Measurements from ENCODE around the gene SLC25A51.
A peak's percentile ranks its signal among the peaks of the same experiment; 100 is the strongest.

SLC25A51 gene

GRCh38 chr9:37947977-37948376, 44.0 kb upstream of the SLC25A51 start:
- ATAC-seq, result no peak
- TF ChIP-seq TCF4 (CRISPR knock-in tag; IDR thresholded peaks at IDR 0.05; ENCODE audit: borderline replicate concordance) (no peak), ZC3H10 (CRISPR knock-in tag; IDR thresholded peaks at IDR 0.05) (no peak), ZNF8 (CRISPR knock-in tag; IDR thresholded peaks at IDR 0.05) (no peak), ARNTL (CRISPR knock-in tag; IDR thresholded peaks at IDR 0.05; ENCODE audit: borderline replicate concordance, low read depth) (no peak)

- ATAC-seq, result no peak
- no peak for TF ChIP-seq ZNF8 (CRISPR knock-in tag; IDR thresholded peaks at IDR 0.05)
- TF ChIP-seq PATZ1 (CRISPR knock-in tag; IDR thresholded peaks at IDR 0.05; ENCODE audit: borderline replicate concordance), result no peak
Measured at GRCh38 chr9:37947471-37947870, 43.5 kb upstream of the SLC25A51 start.

- no peak for TF ChIP-seq PATZ1 (CRISPR knock-in tag; IDR thresholded peaks at IDR 0.05; ENCODE audit: borderline replicate concordance)
- TF ChIP-seq PPARA (CRISPR knock-in tag; IDR thresholded peaks at IDR 0.05; ENCODE audit: borderline replicate concordance), result no peak
- TF ChIP-seq ESRRG (CRISPR knock-in tag; IDR thresholded peaks at IDR 0.05), result no peak
- TF ChIP-seq ZFP3 (CRISPR knock-in tag; IDR thresholded peaks at IDR 0.05), result no peak
- TF ChIP-seq BACH2 (CRISPR knock-in tag; IDR thresholded peaks at IDR 0.05; ENCODE audit: borderline replicate concordance), result no peak
- TF ChIP-seq ZNF8 (CRISPR knock-in tag; IDR thresholded peaks at IDR 0.05), result no peak
- no peak for TF ChIP-seq TCF4 (CRISPR knock-in tag; IDR thresholded peaks at IDR 0.05; ENCODE audit: borderline replicate concordance)
- no peak for TF ChIP-seq OSR1 (CRISPR knock-in tag; IDR thresholded peaks at IDR 0.05)
- TF ChIP-seq ARNTL (CRISPR knock-in tag; IDR thresholded peaks at IDR 0.05; ENCODE audit: borderline replicate concordance, low read depth), result no peak
- TF ChIP-seq SNAI2 (CRISPR knock-in tag; IDR thresholded peaks at IDR 0.05), result no peak
- no peak for TF ChIP-seq TSHZ2 (CRISPR knock-in tag; IDR thresholded peaks at IDR 0.05)
- TF ChIP-seq GLIS3 (CRISPR knock-in tag; IDR thresholded peaks at IDR 0.05), result no peak
- no peak for TF ChIP-seq ZNF565 (CRISPR knock-in tag; conservative IDR thresholded peaks at IDR 0.05; ENCODE audit: low read depth)
- TF ChIP-seq ZC3H10 (CRISPR knock-in tag; IDR thresholded peaks at IDR 0.05), result no peak
- ATAC-seq, result no peak
Measured at GRCh38 chr9:37946971-37947370, 43.0 kb upstream of the SLC25A51 start.

GRCh38 chr9:37946041-37946440, 42.1 kb upstream of the SLC25A51 start:
- no peak for ATAC-seq
- TF ChIP-seq ZFP30 (CRISPR knock-in tag; IDR thresholded peaks at IDR 0.05) (no peak), ZNF70 (CRISPR knock-in tag; IDR thresholded peaks at IDR 0.05) (no peak)

GRCh38 chr9:37944671-37945481, 40.9 kb upstream of the SLC25A51 start:
- peak; percentile 46 for ATAC-seq
- TF ChIP-seq BACH2 (CRISPR knock-in tag; IDR thresholded peaks at IDR 0.05; ENCODE audit: borderline replicate concordance), result no peak
- peak; percentile 67 for TF ChIP-seq ISL1 (CRISPR knock-in tag; IDR thresholded peaks at IDR 0.05)
- peak; percentile 48; the same call in 1 of the 2 replicates for TF ChIP-seq TSHZ2 (CRISPR knock-in tag; IDR thresholded peaks at IDR 0.05)

All from SK-N-SH treated with all-trans-retinoic acid at 6 μM for 48 hours (cell line).